Fibroblast of the aortic adventitia (primary cell): ENCODE results near the gene ARHGEF10L. TPM values are rescaled to one million over a fixed set of nuclear protein-coding genes. Genes with fewer than 3 reads are reported as not detected.

Experiments
- DNase-seq: peaks from one replicate; pipeline ENCODE4 v3.0.0-alpha.2; 2010; ENCODE audit warnings: low read depth
- H3K4me3 ChIP-seq: 2 replicates; pipeline ENCODE4 v1.5.1; 2011; ENCODE audit warnings: low read depth, mild to moderate bottlenecking, control low read depth, low read length, moderate library complexity
- CTCF ChIP-seq: IDR thresholded peaks from 2 replicates; pipeline ENCODE4 v1.5.1; 2011; ENCODE audit warnings: mild to moderate bottlenecking, low read length, control low read depth, inconsistent platforms; ENCODE audit not compliant: insufficient read depth
- total RNA-seq: library from RNA; depleted of rRNA; stranded (reverse); fragments of >200 nt; gene quantifications from 2 replicates; pipeline ENCODE4 v1.2.3, GENCODE V29; 2012; ENCODE audit warnings: low replicate concordance

Gene ARHGEF10L
- total RNA-seq, 1 donor = 23.9 TPM

GRCh38 chr1:17564458-17565393 is 25.2 kb downstream of the ARHGEF10L start:
- no peak for DNase-seq
- H3K4me3 ChIP-seq = no peak overlapping the region
- TF ChIP-seq CTCF = no peak

- no peak for DNase-seq
- TF ChIP-seq CTCF = no peak
- no peak overlapping the region for H3K4me3 ChIP-seq
Measured at GRCh38 chr1:17565461-17566252, 26.2 kb downstream of the ARHGEF10L start.

GRCh38 chr1:17566417-17566816 is 26.9 kb downstream of the ARHGEF10L start:
- H3K4me3 ChIP-seq = no peak overlapping the region
- no peak for DNase-seq
- TF ChIP-seq CTCF = no peak

GRCh38 chr1:17566892-17567291 is 27.4 kb downstream of the ARHGEF10L start:
- H3K4me3 ChIP-seq = no peak overlapping the region
- DNase-seq = no peak
- TF ChIP-seq CTCF = no peak

GRCh38 chr1:17567582-17567981 is 28.1 kb downstream of the ARHGEF10L start:
- TF ChIP-seq CTCF = no peak
- H3K4me3 ChIP-seq = no peak overlapping the region
- peak; percentile 83 for DNase-seq

GRCh38 chr1:17568014-17568900 is 28.8 kb downstream of the ARHGEF10L start:
- DNase-seq = no peak
- H3K4me3 ChIP-seq = no peak overlapping the region
- TF ChIP-seq CTCF = no peak
